ENCODE measurements around the gene HIBCH. TPM values are rescaled to one million over a fixed set of nuclear protein-coding genes. Genes with fewer than 3 reads are reported as not detected.

The HIBCH gene
- total RNA-seq, 1 donor from 2014 or later = 24.5 TPM

- peaks cover 71% of the 10 kb centered on the region for H3K4me1 ChIP-seq
- H3K27me3 ChIP-seq (ENCODE audit: low read depth) = no peaks in the 10 kb centered on the region
- intact Hi-C loops (cut with micrococcal nuclease) = no loop called here
- peak overlapping the region; percentile 84 for H3K4me3 ChIP-seq
- DNase-seq = no peak
- TF ChIP-seq, protein P1, sequence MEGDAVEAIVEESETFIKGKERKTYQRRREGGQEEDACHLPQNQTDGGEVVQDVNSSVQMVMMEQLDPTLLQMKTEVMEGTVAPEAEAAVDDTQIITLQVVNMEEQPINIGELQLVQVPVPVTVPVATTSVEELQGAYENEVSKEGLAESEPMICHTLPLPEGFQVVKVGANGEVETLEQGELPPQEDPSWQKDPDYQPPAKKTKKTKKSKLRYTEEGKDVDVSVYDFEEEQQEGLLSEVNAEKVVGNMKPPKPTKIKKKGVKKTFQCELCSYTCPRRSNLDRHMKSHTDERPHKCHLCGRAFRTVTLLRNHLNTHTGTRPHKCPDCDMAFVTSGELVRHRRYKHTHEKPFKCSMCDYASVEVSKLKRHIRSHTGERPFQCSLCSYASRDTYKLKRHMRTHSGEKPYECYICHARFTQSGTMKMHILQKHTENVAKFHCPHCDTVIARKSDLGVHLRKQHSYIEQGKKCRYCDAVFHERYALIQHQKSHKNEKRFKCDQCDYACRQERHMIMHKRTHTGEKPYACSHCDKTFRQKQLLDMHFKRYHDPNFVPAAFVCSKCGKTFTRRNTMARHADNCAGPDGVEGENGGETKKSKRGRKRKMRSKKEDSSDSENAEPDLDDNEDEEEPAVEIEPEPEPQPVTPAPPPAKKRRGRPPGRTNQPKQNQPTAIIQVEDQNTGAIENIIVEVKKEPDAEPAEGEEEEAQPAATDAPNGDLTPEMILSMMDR (IDR thresholded peaks at IDR 0.05; ENCODE audit: borderline replicate concordance) = peak; percentile 18
- H3K27ac ChIP-seq (replicated peaks) = peak overlapping the region; percentile 98
- no peaks in the 10 kb centered on the region for H3K9me3 ChIP-seq (replicated peaks)
- H3K36me3 ChIP-seq = no peaks in the 10 kb centered on the region
Observed at GRCh38 chr2:190183539-190183938, 136.1 kb downstream of the HIBCH start.

GRCh38 chr2:190182071-190182524 is 137.5 kb downstream of the HIBCH start:
- no peaks in the 10 kb centered on the region for H3K9me3 ChIP-seq (replicated peaks)
- H3K4me1 ChIP-seq = peaks cover 65% of the 10 kb centered on the region
- H3K27ac ChIP-seq (replicated peaks) = peak overlapping the region; percentile 98
- intact Hi-C loops (cut with micrococcal nuclease) = no loop called here
- H3K4me3 ChIP-seq = peak overlapping the region; percentile 84
- H3K36me3 ChIP-seq = no peaks in the 10 kb centered on the region
- TF ChIP-seq, protein P1 (IDR thresholded peaks at IDR 0.05; ENCODE audit: borderline replicate concordance) = no peak
- no peaks in the 10 kb centered on the region for H3K27me3 ChIP-seq (ENCODE audit: low read depth)
- no peak for DNase-seq

DNA sequence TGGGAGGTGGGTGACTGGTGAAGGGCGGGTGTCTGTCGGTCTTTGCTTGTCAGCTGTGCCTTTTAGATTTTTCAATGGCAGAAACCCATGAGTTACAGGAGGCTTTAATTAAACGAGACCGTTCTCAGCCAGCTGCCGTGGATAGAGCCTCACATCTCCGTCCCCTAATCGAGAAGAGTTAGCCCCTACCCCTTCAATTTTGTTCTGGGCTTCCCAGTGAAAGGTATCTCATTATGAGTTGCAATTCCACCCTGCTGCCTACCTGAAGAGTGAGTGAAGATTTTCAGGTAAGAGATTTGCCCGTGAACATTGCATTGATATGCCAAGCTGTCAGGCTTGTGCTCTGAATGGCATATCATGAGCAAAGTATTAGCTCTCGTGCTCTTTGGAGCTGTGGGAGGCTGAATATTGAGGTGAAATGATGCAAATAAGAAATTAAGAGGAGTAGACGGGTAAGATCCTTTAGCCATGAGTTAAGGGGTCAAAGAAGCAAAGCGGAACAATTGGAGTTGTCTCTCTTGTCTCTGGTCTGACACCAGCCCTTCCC is 138.4 kb downstream of the HIBCH start:
- Histone ChIP-seq H3K27me3 (ENCODE audit: low read depth) (no peaks in the 10 kb centered on the region), H3K4me1 (peaks cover 62% of the 10 kb centered on the region), H3K36me3 (no peaks in the 10 kb centered on the region), H3K27ac (replicated peaks) (peak overlapping the region; percentile 98), H3K4me3 (peak overlapping the region; percentile 84), H3K9me3 (replicated peaks) (no peaks in the 10 kb centered on the region)
- intact Hi-C loops (cut with micrococcal nuclease) = no loop called here
- DNase-seq = no peak
- TF ChIP-seq, protein P1 (IDR thresholded peaks at IDR 0.05; ENCODE audit: borderline replicate concordance) = no peak

- H3K9me3 ChIP-seq (replicated peaks) = no peaks in the 10 kb centered on the region
- TF ChIP-seq, protein P1 (IDR thresholded peaks at IDR 0.05; ENCODE audit: borderline replicate concordance) = peak; percentile 71
- peak; percentile 73 for DNase-seq
- intact Hi-C loops (cut with micrococcal nuclease) = no loop called here
- H3K36me3 ChIP-seq = no peaks in the 10 kb centered on the region
- H3K4me1 ChIP-seq = peaks cover 59% of the 10 kb centered on the region
- peak overlapping the region; percentile 98 for H3K27ac ChIP-seq (replicated peaks)
- no peaks in the 10 kb centered on the region for H3K27me3 ChIP-seq (ENCODE audit: low read depth)
- peak overlapping the region; percentile 84 for H3K4me3 ChIP-seq
Observed at GRCh38 chr2:190180313-190181122, 139.1 kb downstream of the HIBCH start.

DNA sequence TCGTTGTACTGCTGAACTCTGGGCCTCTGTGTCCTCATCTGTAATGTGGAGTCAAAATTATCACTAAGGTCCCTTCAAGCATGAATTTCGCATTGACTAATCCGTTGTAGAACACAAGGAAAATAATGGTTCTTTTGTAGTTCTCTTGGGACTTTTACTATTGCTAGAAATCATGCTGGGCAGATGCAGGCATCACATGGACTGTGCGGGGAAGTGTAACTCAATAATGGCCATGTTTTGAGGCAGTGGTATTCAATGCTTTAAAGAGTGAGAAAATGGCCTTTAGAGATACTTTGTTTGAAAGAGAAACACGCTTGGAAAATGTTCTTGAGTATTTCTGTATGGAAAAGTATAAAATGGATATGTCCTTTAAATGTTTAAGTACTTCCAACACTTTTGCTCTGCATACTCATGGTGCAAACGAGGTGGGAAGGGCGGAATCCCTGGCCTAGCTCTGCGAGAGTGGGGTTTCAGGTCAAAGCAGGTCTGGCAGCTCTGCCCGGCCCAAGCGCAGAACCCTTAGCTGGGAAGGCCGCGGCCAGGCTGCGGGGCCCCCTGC is 139.8 kb downstream of the HIBCH start:
- peak overlapping the region; percentile 84 for H3K4me3 ChIP-seq
- intact Hi-C loops (cut with micrococcal nuclease) = no loop called here
- peaks cover 53% of the 10 kb centered on the region for H3K4me1 ChIP-seq
- H3K27ac ChIP-seq (replicated peaks) = peak overlapping the region; percentile 98
- no peak for DNase-seq
- H3K27me3 ChIP-seq (ENCODE audit: low read depth) = no peaks in the 10 kb centered on the region
- TF ChIP-seq, protein P1 (IDR thresholded peaks at IDR 0.05; ENCODE audit: borderline replicate concordance) = no peak
- H3K36me3 ChIP-seq = no peaks in the 10 kb centered on the region
- no peaks in the 10 kb centered on the region for H3K9me3 ChIP-seq (replicated peaks)
